ENCODE measurements around the gene TMED5.

TMED5 gene

DNA sequence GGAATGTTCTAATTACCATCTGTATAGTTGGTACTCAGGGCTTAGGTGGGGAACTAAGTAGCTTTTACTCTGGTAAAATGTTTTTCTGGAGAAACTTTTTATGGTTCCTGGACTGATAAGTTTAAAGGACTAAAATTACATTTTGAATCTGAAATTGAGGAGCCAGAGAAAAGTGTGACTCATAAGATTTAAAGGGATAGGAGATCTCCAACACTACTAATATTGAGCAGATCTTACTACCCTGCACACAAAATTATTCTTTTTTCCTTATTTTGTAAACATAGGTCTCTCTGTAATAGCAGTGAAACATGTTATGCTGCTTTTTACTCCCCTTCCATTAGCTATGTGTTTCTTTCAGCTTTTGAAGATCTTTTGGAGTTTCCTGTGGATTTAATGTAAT is 68.7 kb downstream of the TMED5 start:
- TF ChIP-seq CTCF (IDR thresholded peaks at IDR 0.05; ENCODE audit: low read depth, low read length, missing control alignments), result no peak
- Histone ChIP-seq H3K27me3 (replicated peaks) (no peaks in the 10 kb centered on the region), H3K4me3 (ENCODE audit: low read depth, low read length) (no peak overlapping the region), H3K36me3 (replicated peaks) (peaks cover 2% of the 10 kb centered on the region), H3K27ac (no peak overlapping the region)
- no peak for DNase-seq
- in situ Hi-C loops (cut with HindIII; ENCODE audit: low pct_ligation_motif_present, low sequenced_read_pairs), result no loop called here

DNA sequence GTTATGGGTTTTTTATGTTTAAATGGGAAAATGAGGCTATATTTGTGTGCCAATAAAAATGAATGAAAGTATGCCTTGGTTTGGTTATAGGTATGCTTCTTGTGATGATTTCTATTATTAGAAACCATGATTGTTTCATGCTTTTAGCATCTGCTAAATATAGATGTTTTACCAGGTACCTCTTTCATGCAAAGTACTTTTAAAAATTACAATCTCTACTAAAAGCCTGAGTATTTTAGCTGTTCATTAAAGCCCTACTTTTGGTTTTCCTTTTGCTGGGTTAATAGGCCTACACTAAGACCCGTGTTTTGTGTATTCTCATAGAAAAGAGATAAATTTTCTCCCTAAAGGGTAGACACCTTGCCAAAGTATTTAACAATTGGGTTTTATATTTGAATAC is 69.1 kb downstream of the TMED5 start:
- no peak overlapping the region for H3K4me3 ChIP-seq (ENCODE audit: low read depth, low read length)
- DNase-seq, result no peak
- no peaks in the 10 kb centered on the region for H3K36me3 ChIP-seq (replicated peaks)
- in situ Hi-C loops (cut with HindIII; ENCODE audit: low pct_ligation_motif_present, low sequenced_read_pairs), result no loop called here
- no peaks in the 10 kb centered on the region for H3K27me3 ChIP-seq (replicated peaks)
- H3K27ac ChIP-seq, result no peak overlapping the region
- no peak for TF ChIP-seq CTCF (IDR thresholded peaks at IDR 0.05; ENCODE audit: low read depth, low read length, missing control alignments)

GRCh38 chr1:93109578-93109977 is 70.6 kb downstream of the TMED5 start:
- TF ChIP-seq CTCF (IDR thresholded peaks at IDR 0.05; ENCODE audit: low read depth, low read length, missing control alignments), result no peak
- H3K27ac ChIP-seq, result no peak overlapping the region
- no peaks in the 10 kb centered on the region for H3K36me3 ChIP-seq (replicated peaks)
- H3K27me3 ChIP-seq (replicated peaks), result no peaks in the 10 kb centered on the region
- DNase-seq, result no peak
- no peak overlapping the region for H3K4me3 ChIP-seq (ENCODE audit: low read depth, low read length)
- in situ Hi-C loops (cut with HindIII; ENCODE audit: low pct_ligation_motif_present, low sequenced_read_pairs), result no loop called here

DNA sequence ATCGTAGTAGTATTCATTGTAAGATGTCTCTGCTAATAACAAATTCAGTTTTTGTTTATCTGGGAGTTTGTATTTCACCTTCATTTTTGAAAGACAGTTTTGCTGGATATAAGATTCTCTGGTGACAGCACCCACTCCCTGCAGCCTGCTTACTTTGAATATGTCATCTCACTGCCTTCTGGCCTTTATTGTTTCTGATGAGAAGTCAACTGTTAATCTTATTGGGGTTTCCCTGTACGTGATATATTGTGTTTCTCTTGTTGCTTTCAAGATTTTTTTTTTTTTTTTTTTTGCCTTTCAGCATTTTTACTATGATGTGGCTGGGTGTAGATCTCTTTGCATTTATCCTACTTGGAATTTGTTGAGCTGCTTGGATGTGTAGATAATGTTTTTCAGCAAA is 71.9 kb downstream of the TMED5 start:
- no peak for DNase-seq
- in situ Hi-C loops (cut with HindIII; ENCODE audit: low pct_ligation_motif_present, low sequenced_read_pairs), result no loop called here
- Histone ChIP-seq H3K36me3 (replicated peaks) (no peaks in the 10 kb centered on the region), H3K27ac (no peak overlapping the region), H3K27me3 (replicated peaks) (no peaks in the 10 kb centered on the region), H3K4me3 (ENCODE audit: low read depth, low read length) (no peak overlapping the region)
- TF ChIP-seq CTCF (IDR thresholded peaks at IDR 0.05; ENCODE audit: low read depth, low read length, missing control alignments), result no peak

DNA sequence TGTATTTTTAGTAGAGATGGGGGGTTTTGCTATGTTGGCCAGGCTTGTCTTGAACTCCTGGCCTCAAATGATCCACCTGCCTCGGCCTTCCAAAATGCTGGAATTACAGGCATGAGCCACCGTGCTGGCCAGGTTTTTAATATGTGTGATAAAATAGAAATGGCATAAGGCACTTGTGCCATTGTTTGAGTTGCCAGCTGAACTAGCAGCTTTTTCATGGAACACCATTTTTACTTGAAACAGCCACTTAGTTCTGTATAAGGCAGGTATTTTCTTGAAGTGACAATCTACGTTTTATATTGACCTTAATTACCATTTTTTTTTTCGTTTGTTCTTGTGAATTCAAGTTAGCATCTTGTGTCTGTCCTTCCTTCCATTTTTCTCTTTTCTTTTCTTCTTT is 72.8 kb downstream of the TMED5 start:
- H3K27me3 ChIP-seq (replicated peaks), result no peaks in the 10 kb centered on the region
- H3K36me3 ChIP-seq (replicated peaks), result no peaks in the 10 kb centered on the region
- H3K27ac ChIP-seq, result no peak overlapping the region
- TF ChIP-seq CTCF (IDR thresholded peaks at IDR 0.05; ENCODE audit: low read depth, low read length, missing control alignments), result no peak
- in situ Hi-C loops (cut with HindIII; ENCODE audit: low pct_ligation_motif_present, low sequenced_read_pairs), result no loop called here
- H3K4me3 ChIP-seq (ENCODE audit: low read depth, low read length), result no peak overlapping the region
- DNase-seq, result no peak

- no peak for TF ChIP-seq CTCF (IDR thresholded peaks at IDR 0.05; ENCODE audit: low read depth, low read length, missing control alignments)
- no peaks in the 10 kb centered on the region for H3K27me3 ChIP-seq (replicated peaks)
- H3K4me3 ChIP-seq (ENCODE audit: low read depth, low read length), result no peak overlapping the region
- no peak for DNase-seq
- H3K27ac ChIP-seq, result no peak overlapping the region
- H3K36me3 ChIP-seq (replicated peaks), result no peaks in the 10 kb centered on the region
- in situ Hi-C loops (cut with HindIII; ENCODE audit: low pct_ligation_motif_present, low sequenced_read_pairs), result no loop called here
Observed at GRCh38 chr1:93106226-93106625, 74.0 kb downstream of the TMED5 start.
